HG03575 (cell line): Measurements from ENCODE around the gene MON1A.
"Not testable (repeated sequence)": the region's sequence is repeated elsewhere in the genome, so short reads cannot be mapped to it uniquely, and the experiment has no call there.

ENCODE experiments used
- ATAC-seq: cut with Tn5 transposase; IDR thresholded peaks from one replicate; pipeline ENCODE4 v1.9.1; 2021; ENCODE audit not compliant: unreplicated experiment, insufficient number of reproducible peaks, low FRiP score; ENCODE audit errors: extremely low read depth

Gene MON1A

DNA sequence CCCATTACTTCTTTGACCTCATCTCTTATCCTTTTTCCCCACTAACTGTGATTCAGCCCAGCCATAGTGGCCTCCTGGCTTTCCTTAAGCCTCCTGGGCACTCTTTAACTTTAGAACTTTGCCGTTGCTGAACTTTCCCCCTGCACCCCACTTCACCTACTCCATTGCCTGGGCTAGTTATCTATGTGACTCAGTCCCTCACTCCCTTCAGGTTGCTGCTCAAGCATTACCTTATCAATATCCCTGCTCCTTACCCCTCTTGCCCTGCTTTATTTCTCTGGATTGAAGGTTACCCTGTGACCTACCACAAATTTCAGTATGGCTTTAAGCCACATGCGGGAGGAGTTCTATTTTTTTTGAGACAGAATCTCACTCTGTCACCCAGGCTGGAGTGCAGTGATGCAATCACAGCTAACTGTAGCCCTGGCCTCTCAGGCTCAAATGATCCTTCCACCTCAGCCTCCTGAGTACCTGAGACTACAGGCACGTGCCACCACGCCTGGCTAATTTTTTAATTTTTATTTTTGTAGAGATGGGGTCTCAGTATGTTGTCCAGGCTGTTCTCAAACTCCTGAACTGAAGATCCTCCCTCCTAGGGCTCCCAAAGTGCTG, 3.4 kb downstream of the MON1A start:
- no peak for ATAC-seq

DNA sequence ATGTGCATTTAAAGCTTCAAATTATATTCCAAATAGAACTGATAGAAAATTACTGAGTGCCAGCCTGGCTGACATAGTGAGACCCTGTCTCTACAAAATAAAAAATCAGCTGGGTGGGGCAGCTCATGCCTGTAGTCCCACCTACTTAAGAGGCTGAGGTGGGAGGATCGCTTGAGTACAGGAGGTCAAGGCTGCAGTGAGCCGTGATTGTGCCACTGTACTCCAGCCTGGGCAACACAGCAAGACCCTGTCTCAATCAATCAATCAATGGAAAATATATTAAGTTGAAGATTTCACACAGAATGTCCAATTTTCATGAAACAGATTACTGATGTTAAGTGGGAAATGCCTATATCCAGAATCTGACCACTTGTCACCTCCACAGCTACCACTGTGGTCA, 4.1 kb downstream of the MON1A start:
- ATAC-seq, result no peak

DNA sequence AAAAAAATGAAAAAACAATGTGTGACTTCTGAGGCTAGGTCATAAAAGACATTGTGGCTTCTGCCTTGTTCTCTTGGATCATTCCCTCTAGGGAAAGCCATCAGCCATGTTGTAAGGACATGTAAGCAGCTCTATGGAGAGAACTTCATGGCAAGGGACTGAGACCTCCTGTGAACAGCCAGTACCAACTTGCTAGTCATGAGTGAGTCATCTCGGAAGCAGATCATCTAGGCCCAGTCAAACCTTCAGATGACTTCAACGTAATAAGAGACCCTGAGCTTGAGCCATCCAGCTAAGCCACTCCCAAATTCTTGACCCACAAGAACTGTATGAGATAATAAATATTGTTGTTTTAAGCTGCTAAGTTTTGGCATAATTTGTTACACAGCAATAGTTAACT, 4.9 kb downstream of the MON1A start:
- ATAC-seq, result no peak

DNA sequence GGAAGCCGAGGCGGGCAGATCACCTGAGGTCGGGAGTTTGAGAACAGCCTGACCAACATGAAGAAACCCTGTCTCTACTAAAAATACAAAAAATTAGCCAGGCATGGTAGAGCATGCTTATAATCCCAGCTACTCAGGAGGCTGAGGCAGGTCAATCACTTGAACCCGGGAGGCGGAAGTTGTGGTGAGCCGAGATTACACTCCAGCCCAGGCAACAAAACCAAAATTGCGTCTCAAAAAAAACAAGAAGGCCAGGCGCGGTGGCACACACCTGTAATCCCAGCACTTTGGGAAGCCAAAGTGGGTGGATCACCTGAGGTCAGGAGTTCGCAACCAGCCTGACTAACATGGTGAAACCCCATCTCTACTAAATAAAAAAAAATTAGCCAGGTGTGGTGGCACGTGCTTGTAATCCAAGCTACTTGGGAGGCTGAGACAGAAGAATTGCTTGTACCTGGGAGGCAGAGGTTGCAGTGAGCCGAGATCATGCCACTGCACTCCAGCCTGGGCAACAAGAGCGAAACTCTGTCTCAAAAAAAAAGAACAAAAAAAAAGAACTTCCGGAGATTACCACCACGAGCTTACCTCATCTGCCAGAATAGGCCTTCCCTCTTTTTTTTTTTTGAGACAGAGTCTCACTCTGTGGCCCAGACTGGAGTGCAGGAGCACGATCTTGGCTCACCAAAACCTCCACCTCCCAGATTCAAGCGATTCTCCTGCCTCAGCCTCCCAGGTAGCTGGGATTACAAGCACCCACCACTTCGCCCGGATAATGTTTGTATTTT, 11.6 kb downstream of the MON1A start:
- ATAC-seq, result not testable (repeated sequence)

DNA sequence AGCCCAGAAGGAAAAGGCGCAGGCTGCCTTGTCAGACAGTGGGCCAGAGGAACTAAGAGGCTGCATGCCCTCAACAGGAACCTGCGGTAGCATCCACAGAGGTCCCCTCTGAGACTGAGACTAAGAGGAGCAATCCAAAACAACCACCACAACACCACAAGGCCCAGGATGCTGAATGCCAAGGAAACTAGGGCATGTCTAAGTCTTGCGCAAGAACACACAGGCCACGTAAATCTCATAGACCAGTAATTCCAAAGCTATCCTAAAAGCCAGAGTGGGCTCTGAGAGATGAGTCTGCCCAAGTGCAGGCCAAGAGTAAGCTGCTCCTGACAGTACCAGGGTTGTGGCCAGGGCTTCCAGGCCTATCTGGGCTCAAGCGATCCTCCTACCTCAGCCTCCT, 12.9 kb downstream of the MON1A start:
- no peak for ATAC-seq

DNA sequence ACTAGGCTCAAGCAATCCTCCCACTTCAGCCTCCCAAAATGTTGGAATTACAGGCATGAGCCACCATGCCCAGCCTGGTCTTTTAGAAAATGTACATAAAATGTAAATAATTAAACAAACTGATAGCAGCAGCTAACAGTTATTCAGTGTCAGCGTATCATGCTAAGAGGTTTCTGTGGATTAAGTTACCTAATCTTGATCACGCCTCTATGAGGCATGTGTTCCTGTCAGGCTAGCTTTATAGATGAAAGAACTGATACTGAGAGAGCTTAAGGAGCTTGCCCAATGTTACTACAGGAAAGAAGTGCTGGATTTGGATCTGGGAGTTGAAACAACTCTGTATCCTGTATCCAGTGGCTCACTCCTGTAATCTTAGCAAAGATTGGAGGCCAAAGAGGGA, 14.7 kb downstream of the MON1A start:
- no peak for ATAC-seq

DNA sequence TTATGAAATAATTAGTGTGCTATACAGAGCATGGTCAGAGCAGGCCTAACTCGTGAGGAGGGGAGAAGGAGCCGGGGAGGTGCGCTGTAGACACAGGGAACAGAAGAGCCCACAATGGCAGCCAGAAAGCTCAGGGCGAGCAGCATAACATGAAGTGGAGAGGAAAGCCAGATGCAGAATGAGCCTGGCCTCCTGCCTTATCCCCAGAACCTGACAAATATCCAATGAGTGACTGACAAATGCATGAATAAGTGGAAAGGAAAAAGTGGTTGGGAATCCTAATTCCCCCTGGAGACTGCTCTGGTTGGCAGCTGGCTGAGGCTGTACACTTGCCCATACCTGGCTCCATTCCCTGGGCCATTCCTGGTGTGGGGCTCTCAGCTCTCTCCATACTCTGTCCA, 16.7 kb downstream of the MON1A start:
- ATAC-seq, result no peak

DNA sequence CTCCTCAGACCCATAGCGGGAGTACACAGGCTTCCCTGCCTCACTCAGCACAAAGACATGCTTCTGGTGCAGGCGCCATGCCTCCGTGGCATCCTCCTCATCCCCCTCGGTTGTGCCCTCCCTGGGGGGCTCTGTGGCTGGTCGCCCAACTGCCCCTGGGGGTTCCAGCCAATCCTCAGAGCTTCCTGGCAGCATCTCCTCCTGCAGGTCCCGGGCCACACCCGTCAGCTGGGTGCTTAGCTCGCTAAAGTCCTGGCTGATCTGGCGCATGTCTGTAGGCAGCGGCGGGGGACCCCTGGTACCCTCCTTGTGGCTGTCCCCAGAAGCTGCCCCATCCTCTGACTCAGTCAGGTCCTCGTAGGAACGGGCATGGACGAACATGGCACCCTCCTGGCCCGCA, 18.0 kb downstream of the MON1A start:
- ATAC-seq, result no peak

DNA sequence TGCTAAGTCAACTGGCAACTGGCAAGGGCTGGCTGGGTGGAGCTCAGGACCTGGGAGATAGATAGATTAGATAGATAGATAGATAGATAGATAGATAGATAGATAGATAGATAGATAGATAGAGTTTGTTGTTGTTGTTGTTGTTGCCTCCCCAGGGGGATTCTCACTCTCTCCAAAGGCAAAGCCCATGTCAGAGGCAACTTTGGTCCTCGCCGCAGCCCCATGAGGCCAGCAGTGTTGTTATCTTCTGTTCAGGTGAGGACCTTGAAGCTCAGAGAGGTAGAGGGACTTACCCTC, 18.5 kb downstream of the MON1A start:
- ATAC-seq, result no peak

DNA sequence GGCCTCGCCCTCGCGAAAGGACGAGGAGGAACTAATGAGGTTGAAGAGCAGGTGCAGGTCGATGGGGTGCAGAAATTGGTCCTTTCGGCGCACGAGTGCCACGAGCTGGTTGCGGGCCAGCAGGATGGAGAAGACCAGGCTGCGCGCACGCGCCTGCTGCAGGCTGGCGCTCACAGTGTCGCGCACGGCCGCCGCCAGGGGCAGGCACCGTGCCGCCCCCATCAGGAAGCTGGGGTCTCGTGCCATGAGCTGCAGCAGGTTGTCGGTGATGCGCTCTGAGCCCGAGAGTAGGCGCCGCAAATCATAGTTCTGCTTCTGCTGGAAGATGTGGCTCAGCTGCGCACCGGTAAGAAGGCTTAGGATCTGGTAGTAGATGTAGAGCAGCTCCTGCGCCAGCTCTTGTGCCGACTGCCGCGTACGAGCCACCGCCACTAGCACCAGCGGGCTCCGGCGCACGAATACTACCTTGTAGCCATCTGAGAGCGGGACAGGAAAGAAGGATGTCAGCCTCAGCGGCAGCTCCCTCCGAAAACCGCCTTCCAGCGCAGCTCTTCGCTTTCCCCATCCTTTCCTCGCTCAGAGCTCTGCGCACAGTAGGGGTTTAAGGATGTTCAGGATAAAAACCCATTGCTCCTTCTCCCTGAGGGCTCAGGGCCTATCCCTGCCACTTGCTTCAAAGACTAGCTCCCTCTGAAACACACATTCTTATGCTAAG, 19.0 kb downstream of the MON1A start:
- no peak for ATAC-seq

DNA sequence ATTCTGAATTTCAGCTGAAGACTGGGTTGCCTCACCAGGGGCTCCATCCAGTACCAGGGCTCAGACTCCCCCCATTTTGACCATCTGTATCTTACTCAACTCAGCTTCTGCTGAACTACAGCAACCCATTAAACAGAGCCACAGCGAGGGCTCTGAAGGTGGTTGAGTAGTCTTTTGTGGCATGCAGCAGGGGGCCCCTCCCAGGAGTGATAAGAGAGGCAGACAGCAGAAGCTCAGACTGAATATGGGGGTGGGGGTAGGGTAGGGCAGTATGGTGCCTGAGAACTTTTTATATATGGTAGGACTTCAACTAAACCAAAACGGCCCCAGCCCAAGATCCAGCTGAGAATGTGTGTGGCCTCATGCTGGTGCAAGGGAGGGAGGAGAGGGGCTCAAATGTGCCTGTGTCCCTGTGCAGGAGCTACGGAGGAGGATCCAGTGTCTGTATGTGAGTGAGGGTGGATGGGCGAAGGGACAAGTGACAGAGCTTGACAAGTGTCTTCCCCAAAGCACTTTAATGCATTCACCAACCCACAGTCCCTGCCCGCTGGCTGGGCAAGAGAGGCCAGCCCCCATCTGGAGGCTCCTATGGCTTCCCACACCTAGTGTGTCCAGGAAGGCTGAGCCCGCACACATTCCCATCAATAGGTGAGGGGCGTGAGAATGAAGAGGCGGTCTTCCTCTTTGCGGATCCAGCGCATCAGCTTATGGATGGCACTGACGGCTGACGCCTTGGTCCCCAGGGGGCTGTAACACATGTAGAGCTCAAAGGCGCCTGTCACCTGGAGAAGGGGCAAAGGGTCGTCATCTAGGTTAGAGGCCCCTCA, 21.0 kb downstream of the MON1A start:
- no peak for ATAC-seq

DNA sequence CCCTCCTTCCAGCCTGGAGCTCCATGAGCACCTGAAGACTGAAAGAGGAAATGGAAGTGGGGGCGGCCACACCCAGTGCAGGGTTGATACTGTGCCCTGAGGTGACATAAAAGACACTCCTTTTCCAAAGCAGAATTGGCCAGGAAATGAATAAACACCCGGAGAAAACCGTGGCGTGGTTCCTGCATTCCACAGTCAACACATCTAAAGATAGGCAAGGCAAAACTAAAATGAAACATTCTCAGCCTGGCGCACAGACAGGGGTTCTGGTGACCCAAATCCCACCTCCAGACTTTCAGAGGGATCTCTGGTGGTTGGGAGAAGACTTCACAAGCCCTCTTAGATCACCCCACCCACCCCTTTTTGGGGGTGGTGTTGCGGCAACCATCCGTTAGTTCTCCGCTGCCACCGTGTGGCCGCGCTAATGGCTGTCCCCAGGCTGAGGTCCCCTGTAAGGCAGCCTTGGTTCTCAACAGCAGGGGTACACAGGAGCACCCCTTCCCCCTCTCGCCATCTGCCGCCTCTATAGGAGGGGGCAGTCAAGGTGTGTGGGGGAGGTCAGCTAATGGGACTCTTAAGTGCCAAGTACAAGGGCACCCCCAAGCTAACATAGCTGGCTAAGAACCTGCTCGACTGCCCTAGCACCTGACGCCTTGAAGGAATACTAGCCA, 23.4 kb downstream of the MON1A start:
- no peak for ATAC-seq

DNA sequence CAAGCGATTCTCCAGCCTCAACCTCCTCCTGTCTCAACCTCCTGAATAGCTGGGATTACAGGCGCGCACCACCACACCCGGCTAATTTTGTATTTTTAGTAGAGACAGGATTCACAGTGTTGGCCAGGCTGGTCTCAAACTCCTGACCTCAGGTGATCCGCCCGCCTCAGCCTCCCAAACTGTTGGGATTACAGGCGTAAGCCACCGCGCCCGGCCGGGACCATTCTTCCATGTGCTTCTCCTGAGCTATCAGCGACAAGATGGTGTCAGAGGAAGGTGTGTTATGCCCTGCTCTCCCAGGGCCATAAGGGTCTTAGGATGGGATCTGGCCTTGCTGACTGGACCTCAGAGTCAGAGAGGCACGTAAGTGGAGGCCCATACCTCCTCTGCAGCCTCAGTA, 25.2 kb downstream of the MON1A start:
- ATAC-seq, result not testable (repeated sequence)

DNA sequence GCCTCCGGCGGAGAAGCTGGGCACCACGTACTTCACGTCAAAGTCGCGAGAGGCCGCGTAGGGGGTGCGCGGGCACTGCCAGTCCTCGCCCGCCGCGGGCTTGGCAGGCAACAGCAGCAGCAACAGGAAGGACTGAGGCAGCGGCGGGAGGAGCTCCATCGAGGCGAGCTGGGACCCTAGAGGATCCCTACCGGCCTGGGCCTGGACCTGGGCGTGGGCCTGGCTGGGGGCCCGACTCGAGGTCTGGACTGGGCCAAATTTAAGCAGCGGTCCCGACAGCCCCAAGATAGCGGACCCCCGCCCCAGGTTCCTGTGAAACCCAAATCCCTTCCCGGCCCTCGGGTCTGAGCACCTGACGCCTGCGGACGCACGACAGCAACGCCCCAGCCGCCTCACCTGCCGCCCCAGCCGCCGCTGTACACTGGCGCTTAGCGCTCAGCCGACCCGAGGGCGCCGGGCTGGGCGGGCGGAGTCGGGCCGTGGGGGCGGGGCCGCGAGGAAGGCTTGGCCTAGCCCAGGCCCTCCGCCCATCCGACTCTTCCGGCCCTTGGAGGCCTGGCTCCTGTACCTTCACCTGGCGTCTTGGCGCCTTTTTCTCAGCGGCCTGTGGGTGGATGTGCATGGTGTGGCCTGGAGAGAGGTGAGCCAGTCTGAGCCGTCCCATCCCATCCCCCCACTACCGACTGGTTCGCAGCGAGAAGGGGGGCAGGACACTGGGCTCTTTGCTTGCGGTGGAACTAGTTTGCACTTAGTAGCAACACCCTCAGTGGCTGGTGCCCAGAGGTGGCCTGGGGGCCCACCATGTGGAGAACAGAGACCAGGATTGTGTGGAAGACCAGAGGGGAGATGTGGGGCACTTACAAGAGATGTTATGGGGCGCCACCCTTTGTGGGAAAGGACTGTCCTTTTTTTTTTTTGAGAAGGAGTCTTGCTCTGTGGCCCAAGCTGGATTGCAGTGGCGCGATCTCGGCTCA, 25.9 kb downstream of the MON1A start, which contains the start of gene MST1R:
MST1R (minus strand) TSS at position 423 of the 974 bp plus-strand sequence; CDS start at position 159, 264 bp downstream.
- no peak for ATAC-seq

DNA sequence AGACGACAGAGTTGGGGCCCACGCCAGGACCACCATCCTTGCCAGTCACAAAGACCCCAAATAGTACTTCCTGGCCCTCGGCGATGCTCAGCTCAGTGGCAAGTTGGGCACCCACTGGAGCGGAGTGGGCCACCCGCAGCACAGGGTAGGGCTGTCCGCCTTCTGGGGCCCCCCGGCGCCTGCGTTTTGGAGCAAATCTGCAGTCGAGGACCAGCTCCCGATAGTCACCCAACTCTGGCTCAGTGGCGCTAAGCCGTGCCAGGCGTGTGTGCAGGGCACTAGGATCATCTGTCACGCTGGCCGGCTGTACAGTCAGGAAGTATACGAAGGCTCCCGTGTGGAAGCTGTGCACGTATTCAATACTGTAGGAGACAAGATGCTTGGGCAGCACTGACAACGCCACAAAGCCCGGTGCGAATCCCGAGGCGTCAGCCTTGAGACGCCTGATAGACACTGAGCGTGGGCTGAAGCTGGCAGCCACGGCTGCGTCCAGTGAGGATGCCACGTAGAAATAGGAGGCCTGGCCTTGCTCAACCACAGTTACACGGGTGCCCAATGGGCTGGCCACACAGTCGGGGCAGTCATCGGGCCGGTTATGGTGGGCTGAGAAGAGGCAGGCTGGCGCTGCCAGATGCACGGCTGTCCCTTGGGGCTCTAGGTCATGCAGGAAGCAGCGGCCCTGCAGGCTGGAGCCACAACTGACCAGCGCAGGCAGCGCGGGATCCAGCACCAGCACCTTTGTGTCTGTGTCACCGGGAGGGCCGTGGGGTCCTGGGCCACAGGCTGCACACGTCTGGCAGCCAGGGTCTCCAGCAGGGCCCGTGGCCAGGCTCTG, 26.9 kb downstream of the MON1A start:
- no peak for ATAC-seq

DNA sequence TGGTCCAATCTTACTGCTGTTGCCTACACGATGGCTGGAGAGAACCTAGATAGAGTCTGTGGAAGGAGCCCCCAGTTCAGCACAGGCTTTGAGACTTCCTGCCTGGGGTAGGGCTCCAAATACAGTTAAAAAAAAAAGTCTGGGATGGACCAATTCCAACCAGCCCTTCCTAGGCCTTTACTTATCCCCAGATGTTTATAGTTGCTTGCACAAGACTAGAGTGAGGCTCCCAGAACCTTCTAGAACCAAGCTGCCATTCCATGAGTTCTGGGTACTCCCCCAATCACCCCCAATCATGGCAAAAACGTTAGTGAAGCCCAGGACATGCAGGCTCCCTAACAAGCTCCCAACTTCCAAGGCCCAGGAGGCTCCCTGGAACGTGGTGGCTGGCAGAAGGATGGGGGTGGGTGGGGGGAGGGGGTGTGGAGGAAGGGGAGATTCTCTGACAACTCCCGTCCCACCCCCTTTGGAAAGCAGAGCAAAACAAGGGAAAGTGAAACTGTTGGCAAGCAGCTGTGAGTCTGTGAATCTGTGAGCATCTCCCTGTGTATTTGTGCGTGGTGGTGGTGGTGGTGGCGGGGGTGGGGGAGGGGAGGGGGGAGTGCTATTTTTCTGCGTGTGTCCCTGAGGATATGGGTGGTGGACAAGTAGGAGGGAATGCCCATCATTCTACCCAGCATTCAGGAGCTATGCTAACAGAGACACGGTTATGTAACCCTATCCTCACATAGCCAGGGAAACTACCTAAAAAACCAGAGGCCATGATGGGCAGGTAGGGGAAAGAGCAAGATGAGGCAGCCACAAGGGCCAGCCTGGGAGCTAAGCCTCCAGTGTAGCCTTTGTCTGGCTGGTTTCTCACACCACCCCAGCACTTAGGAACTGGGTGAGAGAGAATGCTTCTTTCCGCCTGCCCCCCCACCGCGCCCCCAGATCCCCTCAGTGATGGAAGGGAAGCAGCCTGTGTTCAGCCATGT, 28.0 kb downstream of the MON1A start:
- no peak for ATAC-seq
